Measurements from ENCODE around the gene SLC25A43. TPM values are rescaled to one million over a fixed set of nuclear protein-coding genes. Genes with fewer than 3 reads are reported as not detected.

The SLC25A43 gene
- total and polyA plus RNA-seq, 2 of the 4 experiments (the other 2 are of a cell fraction), result 12.3 to 12.5 TPM

DNA sequence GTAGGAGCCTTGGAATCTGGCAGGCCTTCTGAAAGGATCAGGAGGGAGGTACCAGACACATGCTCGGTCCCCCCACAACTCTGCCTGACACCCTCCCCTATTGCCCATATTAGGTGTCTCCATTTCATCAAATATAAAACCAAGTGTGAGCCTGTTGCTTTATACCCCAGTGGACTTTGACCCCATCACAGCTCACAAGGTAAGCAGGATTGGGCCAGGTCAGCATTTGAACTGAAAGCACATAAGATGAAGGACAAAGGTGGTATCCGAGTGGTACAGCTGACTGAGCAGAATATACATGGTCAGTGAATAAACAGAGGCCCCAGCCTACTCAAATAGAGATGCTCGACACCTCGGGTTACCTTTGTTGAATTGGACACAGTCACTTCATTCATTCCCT, 20.0 kb downstream of the SLC25A43 start:
- H3K4me1 ChIP-seq (ENCODE audit: control insufficient read depth, insufficient read depth, low read length), result 0 out of 2 replicates have a peak, but pooled peaks cover 3% of the 10 kb centered on the region
- H2BK15ac ChIP-seq (ENCODE audit: low read depth, low read length), result no peak overlapping the region
- H3K4me3 ChIP-seq (ENCODE audit: insufficient read depth, low read depth, low read length), result no peak overlapping the region
- WGBS, 2 experiments (ENCODE audit: extremely low coverage in 2 of 2, insufficient read length in 1 of 2), result 63% methylated on average over 2 of the region's 4 CpGs; no CpG with 5 or more reads in 1 of the 2 experiments
- H3K27me3 ChIP-seq (ENCODE audit: control insufficient read depth, insufficient read depth, low read length), result no peaks in the 10 kb centered on the region
- H3K56ac ChIP-seq (ENCODE audit: extremely low read depth, insufficient read depth, low read length), result no peak overlapping the region
- no peak overlapping the region for H2AK5ac ChIP-seq (ENCODE audit: low read depth, low read length)
- H3K4ac ChIP-seq (ENCODE audit: low read depth, low read length), result no peak overlapping the region
- ChIA-PET CTCF (no interaction called here), POLR2A (ENCODE audit: unreplicated experiment) (no interaction called here)
- no peaks in the 10 kb centered on the region for H3K9me3 ChIP-seq (ENCODE audit: control insufficient read depth, insufficient read depth, low read length)
- H2AFZ ChIP-seq (replicated peaks; ENCODE audit: low read length, poor library complexity), result no peak overlapping the region
- intact Hi-C loops (cut with micrococcal nuclease), result no loop called here
- H3K18ac ChIP-seq (ENCODE audit: low read depth, low read length), result no peak overlapping the region
- H3K4me2 ChIP-seq (ENCODE audit: low read depth, low read length), result no peak overlapping the region
- no peak overlapping the region for H3K14ac ChIP-seq (replicated peaks; ENCODE audit: low read depth, low read length)
- H4K20me1 ChIP-seq (ENCODE audit: insufficient read depth, low read length), result no peaks in the 10 kb centered on the region
- TF ChIP-seq CEBPB (IDR thresholded peaks at IDR 0.05; ENCODE audit: low read depth, low read length) (no peak), MAZ (IDR thresholded peaks at IDR 0.05; ENCODE audit: borderline replicate concordance, low read depth, low read length) (no peak), NFE2L2 (IDR thresholded peaks at IDR 0.05; ENCODE audit: low read depth, low read length) (no peak), RCOR1 (IDR thresholded peaks at IDR 0.05; ENCODE audit: insufficient replicate concordance, low read length) (no peak), BHLHE40 (IDR thresholded peaks at IDR 0.05; ENCODE audit: low read depth, low read length) (no peak), SMC3 (IDR thresholded peaks at IDR 0.05; ENCODE audit: low read depth, low read length) (no peak), CHD1 (IDR thresholded peaks at IDR 0.05; ENCODE audit: low read depth, low read length) (no peak), MAFK (IDR thresholded peaks at IDR 0.05; ENCODE audit: low read depth, low read length) (no peak), RAD21 (IDR thresholded peaks at IDR 0.05; ENCODE audit: low read length) (no peak), FOS (IDR thresholded peaks at IDR 0.05; ENCODE audit: low read depth, low read length) (no peak), MXI1 (IDR thresholded peaks at IDR 0.05; ENCODE audit: borderline replicate concordance, low read depth, low read length) (no peak)
- TF ChIP-seq, protein P1, sequence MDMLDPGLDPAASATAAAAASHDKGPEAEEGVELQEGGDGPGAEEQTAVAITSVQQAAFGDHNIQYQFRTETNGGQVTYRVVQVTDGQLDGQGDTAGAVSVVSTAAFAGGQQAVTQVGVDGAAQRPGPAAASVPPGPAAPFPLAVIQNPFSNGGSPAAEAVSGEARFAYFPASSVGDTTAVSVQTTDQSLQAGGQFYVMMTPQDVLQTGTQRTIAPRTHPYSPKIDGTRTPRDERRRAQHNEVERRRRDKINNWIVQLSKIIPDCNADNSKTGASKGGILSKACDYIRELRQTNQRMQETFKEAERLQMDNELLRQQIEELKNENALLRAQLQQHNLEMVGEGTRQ (IDR thresholded peaks at IDR 0.05; ENCODE audit: low read depth, low read length), result no peak
- TF ChIP-seq, protein P2, sequence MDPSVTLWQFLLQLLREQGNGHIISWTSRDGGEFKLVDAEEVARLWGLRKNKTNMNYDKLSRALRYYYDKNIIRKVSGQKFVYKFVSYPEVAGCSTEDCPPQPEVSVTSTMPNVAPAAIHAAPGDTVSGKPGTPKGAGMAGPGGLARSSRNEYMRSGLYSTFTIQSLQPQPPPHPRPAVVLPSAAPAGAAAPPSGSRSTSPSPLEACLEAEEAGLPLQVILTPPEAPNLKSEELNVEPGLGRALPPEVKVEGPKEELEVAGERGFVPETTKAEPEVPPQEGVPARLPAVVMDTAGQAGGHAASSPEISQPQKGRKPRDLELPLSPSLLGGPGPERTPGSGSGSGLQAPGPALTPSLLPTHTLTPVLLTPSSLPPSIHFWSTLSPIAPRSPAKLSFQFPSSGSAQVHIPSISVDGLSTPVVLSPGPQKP (IDR thresholded peaks at IDR 0.05; ENCODE audit: borderline replicate concordance, low read depth, low read length), result no peak
- TF ChIP-seq, protein P3, sequence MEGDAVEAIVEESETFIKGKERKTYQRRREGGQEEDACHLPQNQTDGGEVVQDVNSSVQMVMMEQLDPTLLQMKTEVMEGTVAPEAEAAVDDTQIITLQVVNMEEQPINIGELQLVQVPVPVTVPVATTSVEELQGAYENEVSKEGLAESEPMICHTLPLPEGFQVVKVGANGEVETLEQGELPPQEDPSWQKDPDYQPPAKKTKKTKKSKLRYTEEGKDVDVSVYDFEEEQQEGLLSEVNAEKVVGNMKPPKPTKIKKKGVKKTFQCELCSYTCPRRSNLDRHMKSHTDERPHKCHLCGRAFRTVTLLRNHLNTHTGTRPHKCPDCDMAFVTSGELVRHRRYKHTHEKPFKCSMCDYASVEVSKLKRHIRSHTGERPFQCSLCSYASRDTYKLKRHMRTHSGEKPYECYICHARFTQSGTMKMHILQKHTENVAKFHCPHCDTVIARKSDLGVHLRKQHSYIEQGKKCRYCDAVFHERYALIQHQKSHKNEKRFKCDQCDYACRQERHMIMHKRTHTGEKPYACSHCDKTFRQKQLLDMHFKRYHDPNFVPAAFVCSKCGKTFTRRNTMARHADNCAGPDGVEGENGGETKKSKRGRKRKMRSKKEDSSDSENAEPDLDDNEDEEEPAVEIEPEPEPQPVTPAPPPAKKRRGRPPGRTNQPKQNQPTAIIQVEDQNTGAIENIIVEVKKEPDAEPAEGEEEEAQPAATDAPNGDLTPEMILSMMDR (conservative IDR thresholded peaks at IDR 0.05; ENCODE audit: low read depth, low read length), result no peak
- H4K5ac ChIP-seq (ENCODE audit: low read depth, low read length), result no peak overlapping the region
- H4K8ac ChIP-seq (ENCODE audit: low read depth in 2 of 2, low read length in 2 of 2), result no peak overlapping the region
- dilution Hi-C loops (cut with HindIII; ENCODE audit: low sequenced_read_pairs, unreplicated experiment), result no loop called here
- no peak overlapping the region for H4K91ac ChIP-seq (ENCODE audit: insufficient read depth, low read depth, low read length)
- H3K36me3 ChIP-seq (ENCODE audit: control insufficient read depth, insufficient read depth, low read length), result peaks cover 2% of the 10 kb centered on the region; the same call in 1 of the 2 replicates
- H2BK120ac ChIP-seq (ENCODE audit: low read depth, low read length), result no peak overlapping the region
- H3K23ac ChIP-seq (ENCODE audit: low read depth, low read length), result no peak overlapping the region
- no peak for DNase-seq
- in situ Hi-C loops (cut with MboI; ENCODE audit: low sequenced_read_pairs), result no loop called here
- no peaks in the 10 kb centered on the region for H3K79me1 ChIP-seq (ENCODE audit: low read depth in 1 of 2, low read length in 2 of 2)
- H3K9me1 ChIP-seq (ENCODE audit: insufficient read depth, low read length), result no peaks in the 10 kb centered on the region; the same call in 1 of the 2 replicates
- no peak for ATAC-seq (ENCODE audit: low read depth)
- no peak overlapping the region for H3K9ac ChIP-seq (ENCODE audit: low read depth, low read length)
- BruUV-seq (replicated peaks), result no TSS peak
- no peak overlapping the region for H3K27ac ChIP-seq (ENCODE audit: insufficient read depth, low read length)
- H2BK20ac ChIP-seq (ENCODE audit: low read depth, low read length), result no peak overlapping the region
- H2BK5ac ChIP-seq (ENCODE audit: low read depth, low read length, poor library complexity, severe bottlenecking), result no peak overlapping the region
- H2AK9ac ChIP-seq (replicated peaks; ENCODE audit: low read depth, low read length, poor library complexity), result no peak overlapping the region
